Endothelial cell of umbilical vein (primary cell): ENCODE data around the gene TYR. TPM values are rescaled to one million over a fixed set of nuclear protein-coding genes. Genes with fewer than 3 reads are reported as not detected.

Experiments
- BruUV-seq: library from RNA; stranded (reverse); fragments of 400-500 nt; replicated peaks from 2 replicates; lab custom pipeline; 2021; lab: Mats Ljungman, UMichigan
- CTCF ChIA-PET: fragments of 300-600, 350-600 bp; sonication (Branson Sonifier 250); formaldehyde crosslinking; loops from one replicate; lab custom pipeline; 2021; ENCODE audit warnings: antibody characterized with exemption, inconsistent platforms; lab: Charles Lee
- POLR2A ChIA-PET: fragments of 300-600, 350-600 bp; sonication (Branson Sonifier 250); formaldehyde crosslinking; loops from one replicate; lab custom pipeline; 2021; ENCODE audit warnings: antibody characterized with exemption, inconsistent platforms; lab: Charles Lee
- DNase-seq: peaks from one replicate; pipeline ENCODE4 v3.0.0-alpha.2; 2011; ENCODE audit warnings: low read depth, low spot score
- FAIRE-seq: peaks from 2 replicates; lab custom pipeline; 2011; peaks lifted over from hg19 to GRCh38; lab: Jason Lieb, UNC
- H2AFZ ChIP-seq: 2 replicates; pipeline ENCODE4 v1.6.0; 2012; ENCODE audit warnings: low read depth, low read length, control low read depth, inconsistent platforms
- H3K27ac ChIP-seq: 2 replicates; pipeline ENCODE4 v1.5.1; 2011; ENCODE audit warnings: low read depth, mild to moderate bottlenecking, control low read depth, low read length, moderate library complexity; ENCODE audit not compliant: insufficient read depth
- H3K27me3 ChIP-seq, 2 experiments: 2 replicates each; pipeline versions ENCODE4 v1.6.0 to v1.6.1; 2011; ENCODE audit warnings: low read length in 2 of 2, mixed read lengths in 1 of 2; ENCODE audit not compliant: control insufficient read depth in 2 of 2, insufficient read depth in 2 of 2
- H3K36me3 ChIP-seq, 2 experiments: 2 replicates in 1 of 2; 3 replicates in 1 of 2; pipeline ENCODE4 v1.5.1; 2011; ENCODE audit warnings: low read length in 2 of 2, mild to moderate bottlenecking in 1 of 2, moderate library complexity in 1 of 2; ENCODE audit not compliant: control insufficient read depth in 2 of 2, insufficient read depth in 2 of 2; ENCODE audit errors: extremely low read depth in 1 of 2
- H3K4me1 ChIP-seq: 3 replicates; pipeline ENCODE4 v1.5.1; 2011; ENCODE audit warnings: mild to moderate bottlenecking, low read length; ENCODE audit not compliant: control insufficient read depth, insufficient read depth; ENCODE audit errors: extremely low read depth
- H3K4me2 ChIP-seq: 2 replicates; pipeline ENCODE4 v1.6.1; 2011; ENCODE audit warnings: low read length, control low read depth, mixed read lengths; ENCODE audit not compliant: insufficient read depth
- H3K4me3 ChIP-seq, 3 experiments: fragments of 200-600 bp in 1 of 3; sonication (generic), shearing (Covaris generic) in 1 of 3; replicated peaks in 1 of 3; 2 replicates each; pipeline ENCODE4 v1.5.1; 2011 to 2016; ENCODE audit warnings: control low read depth in 3 of 3, low read length in 3 of 3, mild to moderate bottlenecking in 2 of 3, inconsistent platforms in 1 of 3, low read depth in 1 of 3, moderate library complexity in 1 of 3; ENCODE audit not compliant: insufficient read depth in 1 of 3
- H3K79me2 ChIP-seq: 2 replicates; pipeline ENCODE4 v1.6.0; 2012; ENCODE audit warnings: low read length, inconsistent platforms; ENCODE audit not compliant: control insufficient read depth, insufficient read depth
- H3K9ac ChIP-seq: replicated peaks from 2 replicates; pipeline ENCODE3; 2011; ENCODE audit warnings: low read length, control low read depth; ENCODE audit not compliant: insufficient read depth; ENCODE audit errors: extremely low read depth
- H3K9me1 ChIP-seq: replicated peaks from 3 replicates; pipeline ENCODE4 v1.6.0; 2011; ENCODE audit warnings: mild to moderate bottlenecking, low read length; ENCODE audit not compliant: control insufficient read depth, insufficient read depth; ENCODE audit errors: extremely low read depth
- H3K9me3 ChIP-seq: replicated peaks from 2 replicates; pipeline ENCODE4 v1.5.1; 2012; ENCODE audit warnings: low read length, inconsistent platforms; ENCODE audit not compliant: control insufficient read depth, insufficient read depth
- H4K20me1 ChIP-seq: replicated peaks from 2 replicates; pipeline ENCODE3; 2011; ENCODE audit warnings: mild to moderate bottlenecking, low read length; ENCODE audit not compliant: control insufficient read depth, insufficient read depth; ENCODE audit errors: extremely low read depth
- CTCF ChIP-seq, 2 donors: IDR thresholded peaks; 1 replicate in 1 of 2; 2 replicates in 1 of 2; pipeline ENCODE4 v1.5.1; 2011; ENCODE audit warnings: low read length in 2 of 2, mild to moderate bottlenecking in 2 of 2, moderate library complexity in 2 of 2, control low read depth in 1 of 2, inconsistent platforms in 1 of 2, low read depth in 1 of 2; ENCODE audit not compliant: insufficient read depth in 1 of 2; ENCODE audit errors: extremely low read depth in 1 of 2
- EZH2 ChIP-seq: IDR thresholded peaks from 2 replicates; pipeline ENCODE4 v1.6.1; 2012; ENCODE audit warnings: borderline replicate concordance, low read depth, mild to moderate bottlenecking, moderate library complexity, low read length, inconsistent platforms; ENCODE audit not compliant: severe bottlenecking
- FOS ChIP-seq: IDR thresholded peaks from 2 replicates; pipeline ENCODE4 v1.6.1; 2011; ENCODE audit warnings: mild to moderate bottlenecking, low read length, moderate library complexity, borderline replicate concordance; ENCODE audit not compliant: insufficient read depth
- GATA2 ChIP-seq: IDR thresholded peaks from 2 replicates; pipeline ENCODE4 v1.7.0; 2011; ENCODE audit warnings: low read depth, mild to moderate bottlenecking, moderate library complexity, mixed read lengths, low read length; ENCODE audit not compliant: insufficient read length, insufficient read depth
- JUN ChIP-seq: IDR thresholded peaks from 2 replicates; pipeline ENCODE4 v1.6.1; 2011; ENCODE audit warnings: borderline replicate concordance, low read depth; ENCODE audit not compliant: insufficient read length, insufficient read depth
- MYC ChIP-seq: IDR thresholded peaks from one replicate; pipeline ENCODE4 v1.6.1; 2011; ENCODE audit warnings: mild to moderate bottlenecking, low read depth, low read length
- POLR2A ChIP-seq: IDR thresholded peaks from 2 replicates; pipeline ENCODE4 v1.6.1; 2012; ENCODE audit warnings: low read depth, mild to moderate bottlenecking, control low read depth, low read length
- dilution Hi-C: fragments of 300-500 bp; cut with MboI; formaldehyde crosslinking; loops from one replicate; pipeline ENCODE4 v1.15.0; 2019; ENCODE audit warnings: low sequenced_read_pairs; ENCODE audit not compliant: extremely low pct_ligation_motif_present
- intact Hi-C: fragments of 100-400 bp; cut with micrococcal nuclease; formaldehyde crosslinking; loops from one replicate; pipeline ENCODE4 v1.10.0; 2022
- polyA plus RNA-seq, 4 experiments: library from polyadenylated mRNA; depleted of rRNA in 3 of 4; stranded (reverse) in 3 of 4; unstranded in 1 of 4; fragments of >200 nt; gene quantifications; 2 replicates each; pipeline versions ENCODE4 v1.2.1 to v1.2.3, GENCODE V29; 2011 to 2012; ENCODE audit warnings: missing spikeins in 1 of 4
- total RNA-seq: library from RNA; stranded (reverse); gene quantifications from 2 replicates; pipeline ENCODE4 v1.2.3, GENCODE V29; 2021

TYR gene
- total and polyA plus RNA-seq, 2 donors (not counting 3 experiments of a cell fraction or from before 2014, with no cell fraction given) = not detected

- no peak overlapping the region for H3K4me3 ChIP-seq
- CTCF ChIA-PET = no interaction called here
- intact Hi-C loops (no loop called here), dilution Hi-C loops (no loop called here)
- no peaks in the 10 kb centered on the region for H3K79me2 ChIP-seq
- no peaks in the 10 kb centered on the region for H3K9me3 ChIP-seq
- H3K4me1 ChIP-seq = no peaks in the 10 kb centered on the region
- no TSS peak for BruUV-seq
- H3K36me3 ChIP-seq = no peaks in the 10 kb centered on the region
- no peak overlapping the region for H3K9ac ChIP-seq
- POLR2A ChIA-PET = interaction anchor here (0.6 kb wide), 1 partner anchor 310 kb away, joined by 3 read pairs; no protein-coding TSS in a partner anchor
- H4K20me1 ChIP-seq = no peaks in the 10 kb centered on the region
- no peak for FAIRE-seq
- no peak for DNase-seq
- H3K4me2 ChIP-seq = no peak overlapping the region
- no peak overlapping the region for H3K27ac ChIP-seq
- no peaks in the 10 kb centered on the region for H3K27me3 ChIP-seq
- no peak overlapping the region for H2AFZ ChIP-seq
- TF ChIP-seq CTCF (IDR thresholded peaks at IDR 0.05; ENCODE audit: extremely low read depth in 1 of 2, insufficient read depth in 1 of 2, low read depth in 1 of 2, low read length in 2 of 2) = no peak
- TF ChIP-seq GATA2 = no peak
- no peak for TF ChIP-seq FOS
- no peak for TF ChIP-seq JUN
- no peak for TF ChIP-seq MYC
- no peak for TF ChIP-seq POLR2A
- no peak for TF ChIP-seq EZH2
- no peaks in the 10 kb centered on the region for H3K9me1 ChIP-seq
Measured at GRCh38 chr11:89235083-89235482, 57.4 kb downstream of the TYR start.
